HL-60 (cell line): ENCODE results near the gene IL11.

Experiments used
- GABPA ChIP-seq: IDR thresholded peaks from 2 replicates; pipeline ENCODE4 v1.6.1; 2012; ENCODE audit warnings: low read depth
- POLR2AphosphoS5 ChIP-seq: IDR thresholded peaks from 2 replicates; pipeline ENCODE4 v1.6.1; 2012; ENCODE audit warnings: low read depth
- SPI1 ChIP-seq: IDR thresholded peaks from 2 replicates; pipeline ENCODE4 v1.6.1; 2012; ENCODE audit warnings: low read depth, mild to moderate bottlenecking, borderline replicate concordance
- TF ChIP-seq, protein P1 (sequence below): IDR thresholded peaks from one replicate; pipeline ENCODE4 v1.5.1; 2011; ENCODE audit warnings: low read length, control low read depth, inconsistent platforms; ENCODE audit not compliant: insufficient read depth
- TF ChIP-seq, protein P2 (sequence below): IDR thresholded peaks from 2 replicates; pipeline ENCODE4 v1.6.1; 2012; ENCODE audit warnings: low read depth; ENCODE audit not compliant: insufficient replicate concordance

DNA sequence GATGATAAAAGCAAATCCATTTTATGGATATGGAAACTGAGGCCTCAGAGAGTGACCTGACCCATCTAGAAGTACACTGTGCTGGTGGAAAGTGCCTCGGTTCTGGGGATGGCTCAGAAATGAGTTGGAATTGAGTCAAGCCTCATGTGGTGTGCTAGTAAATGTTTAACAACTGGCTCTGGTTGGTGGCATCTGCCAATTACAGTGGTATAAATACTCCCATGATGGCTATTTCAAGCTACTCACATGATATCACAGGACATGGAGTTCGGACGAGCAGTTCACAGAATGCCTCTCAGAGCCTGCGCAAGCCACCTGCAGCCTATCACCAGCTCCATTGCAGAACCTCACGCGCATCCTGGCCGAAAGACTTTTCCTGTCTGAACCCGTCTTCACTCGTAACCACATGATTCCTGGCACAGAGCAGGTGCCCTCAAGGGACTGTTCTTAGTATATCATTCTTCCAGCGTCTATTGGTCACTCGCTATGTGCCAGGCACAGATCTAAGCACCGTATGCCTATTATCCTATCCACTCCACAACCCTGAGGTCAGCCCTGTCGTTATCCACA lies 54.2 kb downstream of the IL11 start:
- TF ChIP-seq, protein P1, sequence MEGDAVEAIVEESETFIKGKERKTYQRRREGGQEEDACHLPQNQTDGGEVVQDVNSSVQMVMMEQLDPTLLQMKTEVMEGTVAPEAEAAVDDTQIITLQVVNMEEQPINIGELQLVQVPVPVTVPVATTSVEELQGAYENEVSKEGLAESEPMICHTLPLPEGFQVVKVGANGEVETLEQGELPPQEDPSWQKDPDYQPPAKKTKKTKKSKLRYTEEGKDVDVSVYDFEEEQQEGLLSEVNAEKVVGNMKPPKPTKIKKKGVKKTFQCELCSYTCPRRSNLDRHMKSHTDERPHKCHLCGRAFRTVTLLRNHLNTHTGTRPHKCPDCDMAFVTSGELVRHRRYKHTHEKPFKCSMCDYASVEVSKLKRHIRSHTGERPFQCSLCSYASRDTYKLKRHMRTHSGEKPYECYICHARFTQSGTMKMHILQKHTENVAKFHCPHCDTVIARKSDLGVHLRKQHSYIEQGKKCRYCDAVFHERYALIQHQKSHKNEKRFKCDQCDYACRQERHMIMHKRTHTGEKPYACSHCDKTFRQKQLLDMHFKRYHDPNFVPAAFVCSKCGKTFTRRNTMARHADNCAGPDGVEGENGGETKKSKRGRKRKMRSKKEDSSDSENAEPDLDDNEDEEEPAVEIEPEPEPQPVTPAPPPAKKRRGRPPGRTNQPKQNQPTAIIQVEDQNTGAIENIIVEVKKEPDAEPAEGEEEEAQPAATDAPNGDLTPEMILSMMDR = no peak
- no peak for TF ChIP-seq POLR2AphosphoS5
- TF ChIP-seq GABPA = no peak
- TF ChIP-seq, protein P2, sequence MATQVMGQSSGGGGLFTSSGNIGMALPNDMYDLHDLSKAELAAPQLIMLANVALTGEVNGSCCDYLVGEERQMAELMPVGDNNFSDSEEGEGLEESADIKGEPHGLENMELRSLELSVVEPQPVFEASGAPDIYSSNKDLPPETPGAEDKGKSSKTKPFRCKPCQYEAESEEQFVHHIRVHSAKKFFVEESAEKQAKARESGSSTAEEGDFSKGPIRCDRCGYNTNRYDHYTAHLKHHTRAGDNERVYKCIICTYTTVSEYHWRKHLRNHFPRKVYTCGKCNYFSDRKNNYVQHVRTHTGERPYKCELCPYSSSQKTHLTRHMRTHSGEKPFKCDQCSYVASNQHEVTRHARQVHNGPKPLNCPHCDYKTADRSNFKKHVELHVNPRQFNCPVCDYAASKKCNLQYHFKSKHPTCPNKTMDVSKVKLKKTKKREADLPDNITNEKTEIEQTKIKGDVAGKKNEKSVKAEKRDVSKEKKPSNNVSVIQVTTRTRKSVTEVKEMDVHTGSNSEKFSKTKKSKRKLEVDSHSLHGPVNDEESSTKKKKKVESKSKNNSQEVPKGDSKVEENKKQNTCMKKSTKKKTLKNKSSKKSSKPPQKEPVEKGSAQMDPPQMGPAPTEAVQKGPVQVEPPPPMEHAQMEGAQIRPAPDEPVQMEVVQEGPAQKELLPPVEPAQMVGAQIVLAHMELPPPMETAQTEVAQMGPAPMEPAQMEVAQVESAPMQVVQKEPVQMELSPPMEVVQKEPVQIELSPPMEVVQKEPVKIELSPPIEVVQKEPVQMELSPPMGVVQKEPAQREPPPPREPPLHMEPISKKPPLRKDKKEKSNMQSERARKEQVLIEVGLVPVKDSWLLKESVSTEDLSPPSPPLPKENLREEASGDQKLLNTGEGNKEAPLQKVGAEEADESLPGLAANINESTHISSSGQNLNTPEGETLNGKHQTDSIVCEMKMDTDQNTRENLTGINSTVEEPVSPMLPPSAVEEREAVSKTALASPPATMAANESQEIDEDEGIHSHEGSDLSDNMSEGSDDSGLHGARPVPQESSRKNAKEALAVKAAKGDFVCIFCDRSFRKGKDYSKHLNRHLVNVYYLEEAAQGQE = no peak
- no peak for TF ChIP-seq SPI1
